SK-N-SH (cell line): ENCODE measurements around the gene PSMD8. TPM values are rescaled to one million over a fixed set of nuclear protein-coding genes. Genes with fewer than 3 reads are reported as not detected.

Source experiments
- CTCF ChIA-PET: fragments of 300-600, 350-600 bp; formaldehyde crosslinking; extraction: SDS; loops from one replicate; lab custom pipeline; 2021; lab: Yijun Ruan, JAX
- POLR2A ChIA-PET: fragments of 350-600 bp; sonication (Branson Sonifier 250); formaldehyde crosslinking; extraction: SDS; loops from one replicate; lab custom pipeline; 2020; ENCODE audit warnings: antibody characterized with exemption, inconsistent platforms; lab: Yijun Ruan, JAX
- DNase-seq: peaks from one replicate; pipeline ENCODE4 v3.0.0; 2012
- H2AFZ ChIP-seq: fragments of 200-600 bp; sonication (generic); 2 replicates; pipeline ENCODE4 v1.8.1; 2016; ENCODE audit warnings: antibody characterized with exemption, mild to moderate bottlenecking, low read depth
- H3F3A ChIP-seq: fragments of 200-600 bp; sonication (generic); replicated peaks from 2 replicates; pipeline ENCODE3; 2016; ENCODE audit warnings: antibody characterized with exemption, mild to moderate bottlenecking; ENCODE audit not compliant: insufficient read depth
- H3K27ac ChIP-seq, 2 experiments: fragments of 200-500 bp in 1 of 2; fragments of 200-600 bp in 1 of 2; sonication (Bioruptor generic) in 1 of 2; sonication (generic), shearing (Covaris generic) in 1 of 2; 2 replicates each; pipeline versions ENCODE4 v1.5.1 to v1.6.1; 2014 to 2016; ENCODE audit warnings: low read depth in 2 of 2, inconsistent platforms in 1 of 2, low read length in 1 of 2, mild to moderate bottlenecking in 1 of 2, mixed read lengths in 1 of 2
- H3K27me3 ChIP-seq: fragments of 200-600 bp; sonication (generic), shearing (Covaris generic); 2 replicates; pipeline ENCODE4 v1.6.1; 2016; ENCODE audit warnings: mixed run types; ENCODE audit not compliant: insufficient read depth
- H3K36me3 ChIP-seq, 2 experiments: fragments of 200-500 bp in 1 of 2; fragments of 200-600 bp in 1 of 2; sonication (Bioruptor generic) in 1 of 2; sonication (generic) in 1 of 2; replicated peaks in 1 of 2; 2 replicates each; pipeline versions ENCODE3 to v1.5.1; 2014 to 2016; ENCODE audit warnings: low read length in 1 of 2, mild to moderate bottlenecking in 1 of 2; ENCODE audit not compliant: insufficient read depth in 2 of 2, control insufficient read depth in 1 of 2
- H3K4me1 ChIP-seq, 2 experiments: fragments of 200-500 bp in 1 of 2; fragments of 200-600 bp in 1 of 2; sonication (Bioruptor generic) in 1 of 2; sonication (generic), shearing (Covaris generic) in 1 of 2; 2 replicates each; pipeline versions ENCODE4 v1.5.1 to v1.6.1; 2014 to 2016; ENCODE audit warnings: low read depth in 1 of 2, low read length in 1 of 2, mixed run types in 1 of 2; ENCODE audit not compliant: insufficient read depth in 2 of 2, control insufficient read depth in 1 of 2
- H3K4me2 ChIP-seq: fragments of 200-600 bp; sonication (generic), shearing (Covaris generic); 2 replicates; pipeline ENCODE4 v1.6.1; 2017; ENCODE audit warnings: mixed run types
- H3K4me3 ChIP-seq, 2 experiments: fragments of 200-500 bp in 1 of 2; fragments of 200-600 bp in 1 of 2; sonication (Bioruptor generic) in 1 of 2; sonication (generic), shearing (Covaris generic) in 1 of 2; 2 replicates each; pipeline versions ENCODE4 v1.5.1 to v1.8.1; 2014 to 2016; ENCODE audit warnings: low read depth in 2 of 2, inconsistent platforms in 1 of 2, low read length in 1 of 2, mild to moderate bottlenecking in 1 of 2, mixed read lengths in 1 of 2, moderate library complexity in 1 of 2
- H3K79me2 ChIP-seq: fragments of 200-600 bp; sonication (generic); 2 replicates; pipeline ENCODE4 v1.8.1; 2017; ENCODE audit warnings: mild to moderate bottlenecking; ENCODE audit not compliant: insufficient read depth
- H3K9ac ChIP-seq: fragments of 200-600 bp; sonication (generic); 2 replicates; pipeline ENCODE4 v1.6.1; 2017; ENCODE audit warnings: mixed run types
- H3K9me2 ChIP-seq: fragments of 200-600 bp; sonication (generic); 2 replicates; pipeline ENCODE4 v1.6.1; 2017; ENCODE audit warnings: mixed run types
- H3K9me3 ChIP-seq: fragments of 200-600 bp; sonication (generic); 2 replicates; pipeline ENCODE4 v1.6.1; 2017; ENCODE audit warnings: mixed run types, mild to moderate bottlenecking, moderate library complexity
- H4K20me1 ChIP-seq: fragments of 200-600 bp; sonication (generic); 2 replicates; pipeline ENCODE4 v1.6.1; 2017; ENCODE audit warnings: mild to moderate bottlenecking, mixed run types; ENCODE audit not compliant: insufficient read depth
- FOXJ3 ChIP-seq: sonication (generic); formaldehyde crosslinking; IDR thresholded peaks from 2 replicates; pipeline ENCODE4 v1.5.1; 2020; ENCODE audit warnings: mild to moderate bottlenecking, missing genetic modification reagents
- GABPA ChIP-seq: IDR thresholded peaks from 2 replicates; pipeline ENCODE4 v1.4.0; 2012; ENCODE audit warnings: low read depth, mild to moderate bottlenecking
- IRF3 ChIP-seq: fragments of 150-350 bp; IDR thresholded peaks from 2 replicates; pipeline ENCODE4 v1.6.1; 2016; ENCODE audit warnings: mild to moderate bottlenecking, low read depth, low read length
- JUND ChIP-seq: IDR thresholded peaks from 2 replicates; pipeline ENCODE4 v1.4.0; 2012
- MAX ChIP-seq: IDR thresholded peaks from 2 replicates; pipeline ENCODE4 v1.4.0; 2012; ENCODE audit warnings: low read depth
- MEF2A ChIP-seq: IDR thresholded peaks from 2 replicates; pipeline ENCODE4 v1.4.0; 2012; ENCODE audit warnings: low read depth, borderline replicate concordance
- NRF1 ChIP-seq: IDR thresholded peaks from 2 replicates; pipeline ENCODE4 v1.6.1; 2012; ENCODE audit warnings: low read depth, mild to moderate bottlenecking, low read length
- RAD21 ChIP-seq: IDR thresholded peaks from 2 replicates; pipeline ENCODE4 v1.6.1; 2012; ENCODE audit warnings: mild to moderate bottlenecking, low read length
- RFX5 ChIP-seq: IDR thresholded peaks from 2 replicates; pipeline ENCODE4 v1.6.1; 2012; ENCODE audit warnings: mild to moderate bottlenecking, improper control_type of control experiment, low read length
- RXRA ChIP-seq: IDR thresholded peaks from 2 replicates; pipeline ENCODE4 v1.4.0; 2012; ENCODE audit warnings: low read depth, mild to moderate bottlenecking, borderline replicate concordance
- SIN3A ChIP-seq: IDR thresholded peaks from 2 replicates; pipeline ENCODE4 v1.6.1; 2012; ENCODE audit warnings: low read depth, mild to moderate bottlenecking, low read length, moderate library complexity, borderline replicate concordance
- SMC3 ChIP-seq: IDR thresholded peaks from 2 replicates; pipeline ENCODE4 v1.6.1; 2012; ENCODE audit warnings: low read depth, low read length, improper control_type of control experiment
- WGBS: methylation state at CpG from one replicate; pipeline ENCODE4 v1.1.6; 2017; ENCODE audit warnings: low lambda C conversion rate; 5-methylcytosine and 5-hydroxymethylcytosine counted together
- polyA plus RNA-seq, 3 experiments: library from polyadenylated mRNA; depleted of rRNA; stranded (reverse); fragments of >200 nt; gene quantifications; 2 replicates each; pipeline ENCODE4 v1.2.3, GENCODE V29; 2012
- TF ChIP-seq, protein P1 (sequence below): IDR thresholded peaks from 2 replicates; pipeline ENCODE4; 2012
- TF ChIP-seq, protein P2 (sequence below): fragments of 150-350 bp; IDR thresholded peaks from 2 replicates; pipeline ENCODE4 v1.6.1; 2017; ENCODE audit warnings: antibody characterized with exemption, low read length, low read depth, borderline replicate concordance

The PSMD8 gene
- polyA plus RNA-seq, 1 of the 3 experiments (the other 2 are of a cell fraction) = 400 TPM

DNA sequence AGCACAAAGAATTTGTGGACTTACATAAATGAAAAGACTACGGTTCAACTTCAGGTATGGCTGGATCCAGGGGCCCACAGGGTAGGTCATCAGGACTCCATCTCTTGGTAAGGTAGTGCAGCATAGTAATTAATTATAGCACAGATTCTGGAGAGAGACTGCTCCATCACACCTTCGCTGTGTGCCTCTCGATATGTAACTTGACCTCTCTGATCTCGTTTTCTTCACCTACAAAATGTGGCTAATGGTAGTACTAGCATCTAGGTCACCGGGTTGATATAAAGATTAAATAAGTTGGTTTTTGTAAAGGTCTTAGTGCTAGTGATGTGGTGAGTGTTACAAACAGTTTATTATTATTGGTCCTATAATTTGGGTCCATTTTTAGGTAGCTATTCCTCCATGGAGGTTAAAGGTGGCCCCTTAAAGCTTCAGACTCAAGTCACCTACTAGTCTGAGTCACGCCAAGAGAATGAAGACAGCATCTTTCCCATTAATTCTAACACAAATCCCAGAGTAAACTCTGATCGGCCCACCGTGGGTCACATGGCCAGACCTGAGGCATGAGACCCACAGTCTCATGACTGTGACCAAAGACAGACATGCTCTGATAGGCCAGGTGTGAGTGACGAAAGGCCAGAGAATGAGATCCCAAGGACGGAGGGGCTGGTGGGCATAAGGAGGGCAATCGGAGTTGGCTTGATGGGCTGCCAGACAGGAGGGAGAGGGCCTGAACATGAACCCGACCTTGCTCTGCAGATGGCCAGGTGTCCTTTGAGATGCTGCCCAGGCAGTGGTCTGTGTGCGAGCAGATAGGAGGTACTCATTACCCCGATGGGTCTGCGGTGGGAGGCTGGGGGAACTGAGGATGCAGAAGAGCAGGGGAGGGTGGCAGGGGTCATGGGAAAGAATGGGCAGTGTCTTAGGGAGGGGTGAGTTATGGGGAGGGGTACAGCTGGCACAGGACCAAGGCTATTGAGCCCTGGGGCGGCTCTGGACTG is 18.3 kb upstream of the PSMD8 start (continued):
- TF ChIP-seq, protein P1, sequence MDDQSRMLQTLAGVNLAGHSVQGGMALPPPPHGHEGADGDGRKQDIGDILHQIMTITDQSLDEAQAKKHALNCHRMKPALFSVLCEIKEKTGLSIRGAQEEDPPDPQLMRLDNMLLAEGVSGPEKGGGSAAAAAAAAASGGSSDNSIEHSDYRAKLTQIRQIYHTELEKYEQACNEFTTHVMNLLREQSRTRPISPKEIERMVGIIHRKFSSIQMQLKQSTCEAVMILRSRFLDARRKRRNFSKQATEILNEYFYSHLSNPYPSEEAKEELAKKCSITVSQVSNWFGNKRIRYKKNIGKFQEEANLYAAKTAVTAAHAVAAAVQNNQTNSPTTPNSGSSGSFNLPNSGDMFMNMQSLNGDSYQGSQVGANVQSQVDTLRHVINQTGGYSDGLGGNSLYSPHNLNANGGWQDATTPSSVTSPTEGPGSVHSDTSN = no peak
- TF ChIP-seq, all 33 proteins: peak for 0

- TF ChIP-seq GABPA = no peak
- TF ChIP-seq SIN3A = no peak
- TF ChIP-seq RAD21 = no peak
- no peak for TF ChIP-seq RFX5
- TF ChIP-seq RXRA = no peak
- no peak for TF ChIP-seq JUND
- TF ChIP-seq FOXJ3 (CRISPR knock-in tag) = no peak
- no peak for TF ChIP-seq MEF2A
- TF ChIP-seq IRF3 = no peak
- TF ChIP-seq, protein P2, sequence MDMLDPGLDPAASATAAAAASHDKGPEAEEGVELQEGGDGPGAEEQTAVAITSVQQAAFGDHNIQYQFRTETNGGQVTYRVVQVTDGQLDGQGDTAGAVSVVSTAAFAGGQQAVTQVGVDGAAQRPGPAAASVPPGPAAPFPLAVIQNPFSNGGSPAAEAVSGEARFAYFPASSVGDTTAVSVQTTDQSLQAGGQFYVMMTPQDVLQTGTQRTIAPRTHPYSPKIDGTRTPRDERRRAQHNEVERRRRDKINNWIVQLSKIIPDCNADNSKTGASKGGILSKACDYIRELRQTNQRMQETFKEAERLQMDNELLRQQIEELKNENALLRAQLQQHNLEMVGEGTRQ = no peak
- no peak for TF ChIP-seq SMC3
- TF ChIP-seq NRF1 = no peak
- TF ChIP-seq MAX = no peak
- peaks cover 6% of the 10 kb centered on the region for H3F3A ChIP-seq
- H3K4me3 ChIP-seq = no peak overlapping the region
- 53% methylated on average over 5 of the region's 5 CpGs for WGBS
- CTCF ChIA-PET = interaction anchor here (1.7 to 2.4 kb wide), 2 partner anchors 22 to 460 kb away, joined by 4 to 6 read pairs; partner anchors contain the start of gene CATSPERG
- DNase-seq = no peak
- no peaks in the 10 kb centered on the region for H3K79me2 ChIP-seq
- no peak overlapping the region for H3K4me2 ChIP-seq
- POLR2A ChIA-PET = interaction anchor here (1.4 kb wide), 1 partner anchor 16 kb away, joined by 4 read pairs; the partner anchor contains the start of gene PSMD8
- no peaks in the 10 kb centered on the region for H3K36me3 ChIP-seq
- no peak overlapping the region for H2AFZ ChIP-seq
- H3K4me1 ChIP-seq = peaks cover 0 to 10% of the 10 kb centered on the region in 2 experiments; a peak in 1 of 4 replicates
- H3K27me3 ChIP-seq = peaks cover 41% of the 10 kb centered on the region
- H4K20me1 ChIP-seq = no peaks in the 10 kb centered on the region
- no peaks in the 10 kb centered on the region for H3K9me2 ChIP-seq
- no peaks in the 10 kb centered on the region for H3K9me3 ChIP-seq
- no peak overlapping the region for H3K9ac ChIP-seq
- H3K27ac ChIP-seq = no peak overlapping the region
Observed at GRCh38 chr19:38358071-38358470, 16.3 kb upstream of the PSMD8 start.
